Retina (tissue), 1 donor: Measurements from ENCODE around the gene EIF4E.
"Not testable (repeated sequence)": the region's sequence is repeated elsewhere in the genome, so short reads cannot be mapped to it uniquely, and the experiment has no call there.

ENCODE experiments used
- DNase-seq: peaks from one replicate; pipeline ENCODE4 v3.0.0-alpha.2; 2016

Gene EIF4E

DNA sequence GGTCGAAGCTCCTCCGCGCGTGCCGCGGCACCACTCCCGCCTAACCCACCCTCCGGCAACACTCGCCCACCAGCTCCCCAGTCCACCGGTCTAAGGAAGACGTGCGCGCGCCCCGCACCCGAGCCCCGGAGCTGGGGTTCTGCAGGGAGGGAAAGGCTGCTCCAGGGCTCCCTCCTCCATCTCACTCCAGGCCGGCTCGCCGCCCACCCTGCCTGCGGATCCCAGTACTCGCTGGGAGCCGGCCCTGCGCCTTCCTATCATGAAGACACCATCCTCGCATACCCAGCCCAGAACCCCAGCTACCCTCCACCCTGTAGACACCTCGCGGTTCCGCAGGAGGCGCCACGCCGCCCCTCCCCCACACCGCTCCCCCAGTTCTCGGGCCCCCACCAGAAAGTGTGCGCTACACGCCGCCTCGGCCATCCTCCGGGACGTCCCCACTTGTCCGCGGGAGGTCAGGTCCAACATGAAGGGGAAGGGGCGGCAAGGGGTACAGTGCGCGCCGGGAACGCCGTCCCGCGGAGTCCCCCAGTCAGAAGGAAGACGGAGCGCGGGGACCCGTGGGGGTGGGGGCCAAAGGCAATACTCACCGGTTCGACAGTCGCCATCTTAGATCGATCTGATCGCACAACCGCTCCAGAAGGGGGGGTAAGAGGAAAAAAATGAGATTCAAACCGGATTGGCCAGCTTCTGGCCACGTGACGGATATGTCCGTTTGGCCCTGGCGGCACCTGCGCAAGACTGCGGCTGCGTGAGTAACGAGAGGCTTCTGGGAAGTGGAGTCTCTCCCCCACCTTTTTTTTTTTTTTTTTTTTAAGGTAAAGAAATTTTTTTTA lies at the start of gene EIF4E:
TSS of gene EIF4E (minus strand) at position 629 of the 836 bp plus-strand sequence. CDS start at position 608, 21 bp downstream.
- peak; percentile 96 for DNase-seq

DNA sequence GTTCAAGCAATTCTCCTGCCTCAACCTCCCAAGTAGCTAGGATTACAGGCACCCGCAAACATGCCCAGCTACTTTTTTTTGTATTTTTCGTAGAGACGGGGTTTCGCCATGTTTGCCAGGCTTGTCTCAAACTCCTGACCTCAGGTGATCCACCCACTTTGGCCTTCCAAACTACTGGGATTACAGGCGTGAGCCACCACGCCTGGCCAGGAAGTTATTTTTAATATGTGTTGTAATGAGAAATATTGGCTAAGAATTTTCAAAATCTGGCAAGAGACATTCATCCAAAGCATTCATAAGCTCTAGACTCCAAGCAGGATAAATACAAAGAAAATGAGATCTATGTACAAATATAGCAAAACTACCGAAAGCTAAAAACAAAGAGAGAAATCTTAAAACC lies 48.6 kb upstream of the EIF4E start:
- DNase-seq = no peak

DNA sequence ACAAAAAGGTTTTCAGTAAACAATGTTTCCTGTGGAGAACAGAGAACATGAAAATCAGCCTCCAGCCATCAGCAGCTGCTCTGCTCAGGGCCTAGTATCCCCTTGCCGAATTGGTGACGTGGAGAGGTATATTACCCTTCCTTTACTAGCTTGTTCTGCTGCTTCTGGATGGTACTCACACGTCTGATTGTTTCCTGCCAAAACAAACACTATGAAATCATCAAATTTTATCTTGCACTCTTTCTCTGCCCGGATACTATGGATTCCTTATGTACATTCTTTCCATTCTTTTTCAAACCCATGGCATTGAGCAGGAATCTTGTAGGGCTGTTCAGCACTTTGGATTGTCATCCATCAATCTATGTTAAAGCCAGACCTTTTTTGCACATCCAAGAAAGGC lies 47.8 kb upstream of the EIF4E start:
- DNase-seq = no peak

- no peak for DNase-seq
These were observed 41.2 kb upstream of the EIF4E start for GRCh38 chr4:98969878-98970785.

GRCh38 chr4:98967786-98968329 lies 38.9 kb upstream of the EIF4E start:
- no peak for DNase-seq

GRCh38 chr4:98966926-98967325 lies 38.0 kb upstream of the EIF4E start:
- DNase-seq = no peak

- no peak for DNase-seq
These were observed 34.9 kb upstream of the EIF4E start for GRCh38 chr4:98963538-98964433.

DNA sequence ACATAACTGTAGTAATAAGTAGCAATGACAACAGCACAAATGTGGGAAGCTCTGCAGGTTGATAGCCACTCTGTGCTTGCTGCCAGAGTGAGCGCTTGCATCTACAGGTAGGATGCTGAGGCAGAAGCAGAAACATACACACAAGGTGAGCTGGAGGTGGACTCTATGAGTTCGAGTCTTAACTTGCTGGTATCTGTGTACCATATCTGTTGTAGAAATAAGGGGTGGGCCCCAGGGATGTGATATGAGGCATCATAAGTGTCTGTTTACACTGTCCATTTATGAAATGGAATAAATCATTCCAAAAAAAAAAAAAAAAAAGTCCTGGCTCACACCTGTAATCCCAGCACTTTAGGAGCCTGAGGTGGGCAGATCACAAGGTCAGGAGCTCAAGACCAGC lies 32.8 kb upstream of the EIF4E start:
- DNase-seq = no peak

- DNase-seq = no peak
These were observed 30.5 kb upstream of the EIF4E start for GRCh38 chr4:98959411-98959810.

GRCh38 chr4:98958065-98958464 lies 29.1 kb upstream of the EIF4E start:
- no peak for DNase-seq

DNA sequence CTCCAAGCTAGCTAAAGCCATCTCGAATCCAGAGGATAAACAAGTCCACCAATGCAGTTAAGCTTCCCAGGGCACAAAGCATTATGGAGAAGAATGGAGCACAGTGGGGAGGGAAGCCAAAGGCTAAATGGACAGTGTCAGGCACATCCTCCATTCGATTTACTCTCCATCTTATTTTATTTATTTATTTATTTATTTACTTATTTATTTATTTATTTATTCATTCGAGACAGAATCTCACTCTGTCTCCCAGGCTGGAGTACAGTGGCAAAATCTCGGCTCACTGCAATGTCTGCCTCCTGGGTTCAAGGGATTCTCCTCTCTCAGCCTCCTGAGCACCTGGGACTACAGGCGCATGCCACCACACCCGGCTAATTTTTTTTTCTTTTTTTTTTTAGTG lies 26.3 kb upstream of the EIF4E start:
- DNase-seq = no peak

DNA sequence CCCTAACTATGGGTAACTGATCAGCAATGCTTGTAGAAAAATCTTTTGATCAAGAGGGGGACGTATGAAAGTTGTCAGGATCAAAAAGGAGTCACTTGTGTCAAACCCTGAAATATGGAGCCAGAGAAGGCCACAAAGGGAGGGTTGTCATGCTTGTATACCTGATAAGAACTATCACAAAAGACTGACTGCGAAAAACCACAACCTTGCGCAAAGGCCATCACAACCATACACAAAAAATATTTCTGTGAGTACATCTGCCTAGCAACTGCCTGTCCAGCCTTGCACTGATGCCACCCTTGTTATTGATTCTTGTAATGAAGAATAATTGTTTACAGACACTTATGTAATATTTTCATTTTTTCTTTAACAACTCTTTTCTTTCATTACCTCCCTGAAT lies 22.8 kb upstream of the EIF4E start:
- DNase-seq = no peak

DNA sequence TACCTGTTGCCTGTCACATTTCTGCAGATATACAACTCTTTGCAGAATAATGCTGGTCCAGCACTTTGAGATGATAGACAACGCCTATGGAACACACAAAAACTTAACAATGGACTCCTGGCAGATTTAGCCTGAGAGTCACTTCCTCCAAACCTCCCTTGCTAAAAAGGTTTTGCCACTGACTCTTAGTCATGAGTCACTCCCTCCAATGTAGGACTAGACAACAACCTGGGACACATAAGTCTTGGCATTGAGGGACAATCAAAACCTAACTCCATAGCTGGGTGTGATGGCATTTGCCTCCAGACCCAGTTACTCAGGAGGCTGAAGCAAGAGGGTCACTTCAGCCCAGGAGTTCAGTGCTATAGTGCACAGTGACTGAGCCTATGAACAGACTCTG lies 22.0 kb upstream of the EIF4E start:
- no peak for DNase-seq

DNA sequence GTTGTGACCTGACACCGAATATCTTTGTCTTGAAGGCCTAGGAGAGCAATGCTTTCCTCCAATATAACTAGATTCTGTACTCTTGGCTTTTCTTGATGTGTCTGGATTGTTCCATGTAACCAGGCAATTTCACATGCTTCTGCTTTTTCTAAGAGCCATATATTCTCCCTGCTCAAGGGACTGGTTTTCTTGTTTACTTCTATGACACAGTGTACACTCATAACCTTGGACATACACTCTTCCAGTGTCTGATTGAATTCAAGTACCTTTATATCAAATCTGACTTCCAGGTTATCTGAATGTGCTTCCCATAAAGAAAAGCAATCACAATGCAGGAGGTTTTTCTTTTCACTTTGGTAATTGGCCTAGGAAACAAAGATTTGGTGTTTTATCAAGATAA lies 17.4 kb upstream of the EIF4E start:
- no peak for DNase-seq

DNA sequence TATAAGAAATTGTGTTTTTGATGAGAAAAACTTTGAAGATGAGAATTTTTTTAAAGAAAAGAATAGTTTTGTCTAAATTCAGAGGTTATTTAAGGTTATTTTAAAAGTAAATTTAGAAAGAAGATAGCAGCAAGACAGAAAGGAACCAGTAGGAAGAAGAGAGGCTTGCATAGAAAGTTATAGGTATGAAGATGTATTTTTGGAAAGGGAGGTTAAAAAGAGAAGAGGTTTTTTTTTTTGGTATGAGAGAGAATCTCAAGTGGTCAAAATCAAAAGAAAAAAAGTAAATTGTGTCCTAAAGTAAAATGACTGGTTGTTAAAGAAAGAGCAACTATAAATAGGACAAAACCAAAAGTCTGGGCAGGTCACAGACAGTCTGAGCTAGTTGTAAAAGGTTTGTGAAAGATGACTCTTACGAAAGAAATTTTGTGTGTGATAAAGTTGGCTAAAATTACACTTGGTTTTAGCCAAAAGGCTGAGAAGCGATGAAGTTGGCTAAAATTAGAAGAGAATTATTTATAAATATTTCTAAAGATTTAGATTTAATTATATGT lies 16.4 kb upstream of the EIF4E start:
- no peak for DNase-seq

GRCh38 chr4:98939892-98940298 lies 11.0 kb upstream of the EIF4E start:
- DNase-seq = peak; percentile 28

DNA sequence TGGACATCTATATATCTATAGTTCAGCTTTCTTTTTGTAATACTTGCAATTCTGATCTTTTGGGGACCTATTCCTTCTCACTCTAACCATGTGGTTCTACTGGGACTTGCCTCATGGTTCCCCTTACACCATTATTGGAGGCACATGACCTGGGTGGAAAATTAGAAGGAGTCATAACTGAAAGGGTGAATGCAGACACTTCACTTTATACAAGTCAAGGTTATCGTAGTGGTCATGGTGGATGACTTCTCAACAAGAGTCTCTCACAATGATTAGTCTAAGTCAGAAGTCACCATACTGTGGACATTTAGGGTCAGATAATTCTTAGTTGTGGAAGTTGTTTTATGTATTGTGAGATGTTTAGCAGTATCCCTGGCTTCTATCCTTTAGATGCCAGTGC lies 10.5 kb upstream of the EIF4E start:
- no peak for DNase-seq

- DNase-seq = no peak
These were observed 9.2 kb upstream of the EIF4E start for GRCh38 chr4:98937986-98938720.

DNA sequence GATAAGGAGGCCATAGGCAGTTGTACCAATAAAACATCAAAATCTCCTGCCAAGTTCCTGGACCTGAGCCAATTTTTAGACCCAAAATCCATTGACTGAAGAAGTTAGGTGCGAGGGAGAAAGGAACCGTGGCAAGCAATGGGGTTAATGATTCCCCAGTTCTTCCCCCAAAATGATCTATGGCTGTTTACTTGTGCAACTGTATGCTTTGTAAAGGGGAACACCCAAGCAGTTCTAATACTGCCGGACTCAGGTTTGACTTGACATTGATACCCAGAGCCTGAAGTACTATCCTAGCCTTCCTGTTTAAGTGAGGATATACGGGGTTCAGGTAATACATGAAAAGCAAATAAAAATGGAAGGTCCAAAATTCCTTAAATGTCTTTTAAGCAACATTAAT lies 6.7 kb upstream of the EIF4E start:
- DNase-seq = no peak

- not testable (repeated sequence) for DNase-seq
These were observed 5.9 kb upstream of the EIF4E start for GRCh38 chr4:98934851-98935250.

- DNase-seq = no peak
These were observed 3.6 kb upstream of the EIF4E start for GRCh38 chr4:98932539-98932938.
